Activated naive CD4-positive, alpha-beta T cell treated with anti-CD3 and anti-CD28 coated beads for 36 hours (primary cell): ENCODE data around the gene NKIRAS2. TPM values are rescaled to one million over a fixed set of nuclear protein-coding genes. Genes with fewer than 3 reads are reported as not detected.

ENCODE experiments used
- CTCF ChIA-PET: fragments of 350-600 bp; sonication (Branson Sonifier 250); formaldehyde crosslinking; loops from one replicate; lab custom pipeline; 2021; ENCODE audit warnings: antibody characterized with exemption; lab: Charles Lee
- DNase-seq: peaks from one replicate; pipeline ENCODE4 v3.0.0-alpha.2; 2020
- H3K27ac Mint-ChIP-seq: one replicate; pipeline ENCODE4 v1.8.0; 2021; ENCODE audit warnings: mild to moderate bottlenecking, mixed read lengths
- H3K27me3 Mint-ChIP-seq: one replicate; pipeline ENCODE4 v1.8.0; 2021; ENCODE audit warnings: low read depth, mixed read lengths
- H3K36me3 Mint-ChIP-seq: one replicate; pipeline ENCODE4 v1.8.0; 2021; ENCODE audit warnings: low read depth, mixed read lengths
- H3K4me1 Mint-ChIP-seq: one replicate; pipeline ENCODE4 v1.8.0; 2021; ENCODE audit warnings: low read depth, mixed read lengths
- H3K4me3 Mint-ChIP-seq: one replicate; pipeline ENCODE4 v1.8.0; 2021; ENCODE audit warnings: mild to moderate bottlenecking, moderate library complexity, mixed read lengths
- H3K9me3 Mint-ChIP-seq: one replicate; pipeline ENCODE4 v1.8.0; 2021; ENCODE audit warnings: mixed read lengths
- intact Hi-C: fragments of 100-400 bp; cut with micrococcal nuclease; formaldehyde crosslinking; loops from one replicate; pipeline ENCODE4 v1.15.1; 2023
- total RNA-seq, 2 experiments: library from RNA; stranded (reverse); gene quantifications; one replicate each; pipeline ENCODE4 v1.2.3, GENCODE V29; 2021

The NKIRAS2 gene
- total RNA-seq, 2 experiments from 2014 or later: 12.4 to 13.2 TPM

- no peak for DNase-seq
- Mint-ChIP-seq H3K9me3 (no peaks in the 10 kb centered on the region), H3K27me3 (peaks cover 26% of the 10 kb centered on the region), H3K4me1 (peaks cover 3% of the 10 kb centered on the region), H3K4me3 (peak overlapping the region; percentile 50), H3K27ac (no peak overlapping the region), H3K36me3 (no peaks in the 10 kb centered on the region)
- CTCF ChIA-PET: interaction anchor here (0.8 to 1.2 kb wide), 5 partner anchors 10 to 59 kb away, joined by 3 to 4 read pairs (median 3); partner anchors contain the start of gene NKIRAS2
- intact Hi-C loops: no loop called here
These were observed 31.1 kb downstream of the NKIRAS2 start for GRCh38 chr17:42051013-42051400.

- H3K27ac Mint-ChIP-seq: no peak overlapping the region
- no peak for DNase-seq
- intact Hi-C loops: no loop called here
- no peaks in the 10 kb centered on the region for H3K36me3 Mint-ChIP-seq
- H3K4me3 Mint-ChIP-seq: no peak overlapping the region
- no peaks in the 10 kb centered on the region for H3K9me3 Mint-ChIP-seq
- CTCF ChIA-PET: interaction anchor here (0.6 to 1.2 kb wide), 6 partner anchors 11 to 59 kb away, joined by 3 to 4 read pairs (median 3); partner anchors contain the start of gene NKIRAS2
- peaks cover 3% of the 10 kb centered on the region for H3K4me1 Mint-ChIP-seq
- H3K27me3 Mint-ChIP-seq: peaks cover 26% of the 10 kb centered on the region
These were observed 31.8 kb downstream of the NKIRAS2 start for GRCh38 chr17:42051645-42052044.

GRCh38 chr17:42052346-42052877, 32.5 kb downstream of the NKIRAS2 start:
- no peak for DNase-seq
- no peak overlapping the region for H3K27ac Mint-ChIP-seq
- H3K36me3 Mint-ChIP-seq: no peaks in the 10 kb centered on the region
- H3K27me3 Mint-ChIP-seq: peaks cover 26% of the 10 kb centered on the region
- intact Hi-C loops: no loop called here
- no peaks in the 10 kb centered on the region for H3K9me3 Mint-ChIP-seq
- H3K4me1 Mint-ChIP-seq: peaks cover 3% of the 10 kb centered on the region
- CTCF ChIA-PET: interaction anchor here (0.6 to 1.0 kb wide), 2 partner anchors 15 to 261 kb away, joined by 3 to 5 read pairs; no protein-coding TSS in a partner anchor
- no peak overlapping the region for H3K4me3 Mint-ChIP-seq

- H3K4me3 Mint-ChIP-seq: no peak overlapping the region
- no peak for DNase-seq
- H3K27ac Mint-ChIP-seq: no peak overlapping the region
- peaks cover 26% of the 10 kb centered on the region for H3K27me3 Mint-ChIP-seq
- H3K9me3 Mint-ChIP-seq: no peaks in the 10 kb centered on the region
- intact Hi-C loops: no loop called here
- H3K36me3 Mint-ChIP-seq: no peaks in the 10 kb centered on the region
- peaks cover 3% of the 10 kb centered on the region for H3K4me1 Mint-ChIP-seq
- CTCF ChIA-PET: interaction anchor here (0.9 kb wide), 1 partner anchor 13 kb away, joined by 4 read pairs; no protein-coding TSS in a partner anchor
These were observed 34.0 kb downstream of the NKIRAS2 start for GRCh38 chr17:42053731-42054500.

GRCh38 chr17:42055027-42055426, 35.1 kb downstream of the NKIRAS2 start:
- Mint-ChIP-seq H3K4me3 (no peak overlapping the region), H3K9me3 (no peaks in the 10 kb centered on the region), H3K36me3 (no peaks in the 10 kb centered on the region), H3K27ac (no peak overlapping the region), H3K4me1 (peaks cover 3% of the 10 kb centered on the region), H3K27me3 (peaks cover 22% of the 10 kb centered on the region)
- DNase-seq: no peak
- CTCF ChIA-PET: interaction anchor here (0.7 to 1.4 kb wide), 3 partner anchors 13 to 92 kb away, joined by 3 to 8 read pairs (median 4); no protein-coding TSS in a partner anchor
- intact Hi-C loops: no loop called here

- H3K9me3 Mint-ChIP-seq: no peaks in the 10 kb centered on the region
- peak; percentile 43 for DNase-seq
- H3K4me3 Mint-ChIP-seq: no peak overlapping the region
- H3K27ac Mint-ChIP-seq: no peak overlapping the region
- intact Hi-C loops: no loop called here
- CTCF ChIA-PET: interaction anchor here (0.6 to 1.4 kb wide), 3 partner anchors 13 to 276 kb away, joined by 3 to 8 read pairs (median 4); no protein-coding TSS in a partner anchor
- H3K27me3 Mint-ChIP-seq: peaks cover 22% of the 10 kb centered on the region
- H3K4me1 Mint-ChIP-seq: peaks cover 3% of the 10 kb centered on the region
- H3K36me3 Mint-ChIP-seq: no peaks in the 10 kb centered on the region
These were observed 35.6 kb downstream of the NKIRAS2 start for GRCh38 chr17:42055496-42055895.

GRCh38 chr17:42056635-42057034, 36.7 kb downstream of the NKIRAS2 start:
- intact Hi-C loops: no loop called here
- CTCF ChIA-PET: interaction anchor here (0.9 to 1.5 kb wide), 3 partner anchors 11 to 93 kb away, joined by 3 to 8 read pairs (median 5); no protein-coding TSS in a partner anchor
- peaks cover 3% of the 10 kb centered on the region for H3K4me1 Mint-ChIP-seq
- H3K36me3 Mint-ChIP-seq: no peaks in the 10 kb centered on the region
- no peak overlapping the region for H3K27ac Mint-ChIP-seq
- H3K27me3 Mint-ChIP-seq: peaks cover 16% of the 10 kb centered on the region
- DNase-seq: peak; percentile 24
- no peak overlapping the region for H3K4me3 Mint-ChIP-seq
- H3K9me3 Mint-ChIP-seq: no peaks in the 10 kb centered on the region

GRCh38 chr17:42058063-42058462, 38.2 kb downstream of the NKIRAS2 start:
- Mint-ChIP-seq H3K4me3 (no peak overlapping the region), H3K4me1 (peaks cover 3% of the 10 kb centered on the region), H3K27ac (no peak overlapping the region), H3K27me3 (peaks cover 8% of the 10 kb centered on the region), H3K9me3 (no peaks in the 10 kb centered on the region), H3K36me3 (no peaks in the 10 kb centered on the region)
- DNase-seq: no peak
- CTCF ChIA-PET: interaction anchor here (1.3 to 1.6 kb wide), 2 partner anchors 33 to 54 kb away, joined by 4 read pairs; partner anchors contain the start of gene DHX58
- intact Hi-C loops: no loop called here

- Mint-ChIP-seq H3K9me3 (no peaks in the 10 kb centered on the region), H3K36me3 (no peaks in the 10 kb centered on the region)
These were observed 39.9 kb downstream of the NKIRAS2 start for GRCh38 chr17:42059815-42060214.

GRCh38 chr17:42060231-42060630, 40.3 kb downstream of the NKIRAS2 start:
- no peak overlapping the region for H3K27ac Mint-ChIP-seq
- DNase-seq: no peak
- CTCF ChIA-PET: interaction anchor here (0.8 kb wide), 2 partner anchors 11 to 35 kb away, joined by 3 to 4 read pairs; no protein-coding TSS in a partner anchor
- H3K27me3 Mint-ChIP-seq: no peaks in the 10 kb centered on the region
- peaks cover 19% of the 10 kb centered on the region for H3K4me1 Mint-ChIP-seq
- no peaks in the 10 kb centered on the region for H3K9me3 Mint-ChIP-seq
- no peak overlapping the region for H3K4me3 Mint-ChIP-seq
- intact Hi-C loops: no loop called here
- H3K36me3 Mint-ChIP-seq: no peaks in the 10 kb centered on the region

More at GRCh38 chr17:42059815-42060214, 39.9 kb downstream of the NKIRAS2 start:
- no peak for DNase-seq
- CTCF ChIA-PET: interaction anchor here (0.6 to 0.8 kb wide), 3 partner anchors 10 to 44 kb away, joined by 3 to 4 read pairs (median 3); no protein-coding TSS in a partner anchor
- Mint-ChIP-seq H3K4me1 (peaks cover 17% of the 10 kb centered on the region), H3K4me3 (no peak overlapping the region), H3K27me3 (peaks cover 2% of the 10 kb centered on the region), H3K27ac (no peak overlapping the region)
- intact Hi-C loops: no loop called here

GRCh38 chr17:42061646-42062487, 42.0 kb downstream of the NKIRAS2 start:
- Mint-ChIP-seq H3K9me3 (no peaks in the 10 kb centered on the region), H3K27ac (no peak overlapping the region), H3K27me3 (no peaks in the 10 kb centered on the region), H3K36me3 (no peaks in the 10 kb centered on the region), H3K4me1 (peaks cover 16% of the 10 kb centered on the region), H3K4me3 (no peak overlapping the region)
- intact Hi-C loops: no loop called here
- CTCF ChIA-PET: interaction anchor here (1.5 kb wide), 1 partner anchor 36 kb away, joined by 3 read pairs; no protein-coding TSS in a partner anchor
- no peak for DNase-seq
